K562 (cell line): ENCODE results near the gene TPGS2. TPM values are rescaled to one million over a fixed set of nuclear protein-coding genes. Genes with fewer than 3 reads are reported as not detected.

Source experiments
- ATAC-seq: fragments of 200-7000 bp; cut with Tn5 transposase; 3 replicates; pipeline ENCODE4 v1.9.1; 2020; ENCODE audit warnings: moderate library complexity
- BruUV-seq: library from RNA; stranded (reverse); fragments of 400-500 nt; replicated peaks from 2 replicates; lab custom pipeline; 2021; lab: Mats Ljungman, UMichigan
- CTCF ChIA-PET: fragments of 300-600 bp; formaldehyde crosslinking; extraction: SDS; loops from one replicate; lab custom pipeline; 2021; ENCODE audit warnings: low intra/inter-chr PET ratio; lab: Yijun Ruan, JAX
- POLR2A ChIA-PET: fragments of 300-600, 350-650 bp; sonication (Branson Sonifier 250); formaldehyde crosslinking; extraction: SDS; loops from one replicate; lab custom pipeline; 2021; ENCODE audit warnings: antibody characterized with exemption, inconsistent platforms; lab: Yijun Ruan, JAX
- DNase-seq, 4 experiments: peaks; one replicate each; pipeline versions ENCODE4 v3.0.0 to v3.0.0-alpha.2; 2011 to 2018; ENCODE audit warnings: low spot score in 3 of 4, mixed read lengths in 3 of 4; ENCODE audit errors: extremely low read depth in 1 of 4
- FAIRE-seq: peaks from 2 replicates; lab custom pipeline; 2011; peaks lifted over from hg19 to GRCh38; lab: Jason Lieb, UNC
- H2AFZ ChIP-seq: 2 replicates; pipeline ENCODE4 v1.6.0; 2011; ENCODE audit warnings: low read depth, low read length, control low read depth, inconsistent platforms
- H3K27ac ChIP-seq: fragments of 200-600 bp; 3 replicates; pipeline ENCODE4 v1.8.0; 2011; ENCODE audit warnings: low read depth, mild to moderate bottlenecking, control low read depth, inconsistent platforms, low read length, moderate library complexity, mixed read lengths; ENCODE audit errors: extremely low read depth
- H3K27me3 ChIP-seq, 2 experiments: fragments of 300-600 bp in 1 of 2; 2 replicates in 1 of 2; 3 replicates in 1 of 2; pipeline versions ENCODE4 v1.6.0 to v1.8.0; 2011; ENCODE audit warnings: inconsistent platforms in 2 of 2, low read length in 2 of 2, mild to moderate bottlenecking in 1 of 2, mixed read lengths in 1 of 2, moderate library complexity in 1 of 2; ENCODE audit not compliant: control insufficient read depth in 2 of 2, insufficient read depth in 2 of 2
- H3K36me3 ChIP-seq: fragments of 300-600 bp; 3 replicates; pipeline ENCODE4 v1.8.0; 2011; ENCODE audit warnings: mild to moderate bottlenecking, low read length, inconsistent platforms; ENCODE audit not compliant: control insufficient read depth, insufficient read depth
- H3K4me1 ChIP-seq, 2 experiments: fragments of 200-600 bp in 1 of 2; replicated peaks in 1 of 2; 2 replicates in 1 of 2; 3 replicates in 1 of 2; pipeline versions ENCODE4 v1.5.1 to v1.8.0; 2011; ENCODE audit warnings: inconsistent platforms in 2 of 2, low read length in 2 of 2, mild to moderate bottlenecking in 1 of 2, mixed read lengths in 1 of 2, moderate library complexity in 1 of 2; ENCODE audit not compliant: control insufficient read depth in 2 of 2, insufficient read depth in 2 of 2
- H3K4me2 ChIP-seq: 2 replicates; pipeline ENCODE4 v1.6.1; 2011; ENCODE audit warnings: low read length, control low read depth, inconsistent platforms, mixed read lengths; ENCODE audit not compliant: insufficient read depth
- H3K4me3 ChIP-seq: fragments of 200-600 bp; sonication (generic), shearing (Covaris generic); 2 replicates; pipeline ENCODE4 v1.5.1; 2016; ENCODE audit warnings: control low read depth, inconsistent platforms
- H3K79me2 ChIP-seq: fragments of 200-600 bp; 3 replicates; pipeline ENCODE4 v1.8.0; 2011; ENCODE audit warnings: low read length, inconsistent platforms; ENCODE audit not compliant: control insufficient read depth, insufficient read depth
- H3K9ac ChIP-seq, 2 experiments: 2 replicates each; pipeline versions ENCODE4 v1.6.0 to v1.6.1; 2011; ENCODE audit warnings: low read depth in 2 of 2, low read length in 2 of 2, control low read depth in 1 of 2, inconsistent platforms in 1 of 2, mild to moderate bottlenecking in 1 of 2, mixed read lengths in 1 of 2; ENCODE audit not compliant: insufficient read depth in 1 of 2
- H3K9me1 ChIP-seq: one replicate; pipeline ENCODE4 v1.6.0; 2011; ENCODE audit warnings: inconsistent platforms, mild to moderate bottlenecking, low read length, moderate library complexity; ENCODE audit not compliant: control insufficient read depth, insufficient read depth
- H3K9me3 ChIP-seq: replicated peaks from 2 replicates; pipeline ENCODE4 v1.5.1; 2011; ENCODE audit warnings: low read depth, low read length, inconsistent platforms; ENCODE audit not compliant: control insufficient read depth, insufficient read depth
- H4K20me1 ChIP-seq: replicated peaks from 2 replicates; pipeline ENCODE4 v1.6.1; 2011; ENCODE audit warnings: low read length, inconsistent platforms, mixed read lengths; ENCODE audit not compliant: control insufficient read depth, insufficient read depth
- ARID1B ChIP-seq: fragments of 450-650 bp; IDR thresholded peaks from 2 replicates; pipeline ENCODE4 v1.6.1; 2016; ENCODE audit warnings: antibody characterized with exemption, mild to moderate bottlenecking, inconsistent platforms
- BCL6 ChIP-seq: fragments of 250-450 bp; sonication (Bioruptor Pico); IDR thresholded peaks from 2 replicates; pipeline ENCODE4 v1.4.0; 2020
- EP400 ChIP-seq: fragments of 450-650 bp; IDR thresholded peaks from 2 replicates; pipeline ENCODE4 v1.6.1; 2017; ENCODE audit warnings: antibody characterized with exemption, mild to moderate bottlenecking, moderate library complexity
- HLTF ChIP-seq: fragments of 450-650 bp; IDR thresholded peaks from 2 replicates; pipeline ENCODE4 v1.6.1; 2016
- KAT2B ChIP-seq: IDR thresholded peaks from one replicate; pipeline ENCODE4 v1.6.1; 2012; ENCODE audit warnings: low read depth, mild to moderate bottlenecking, control low read depth, inconsistent platforms, low read length, moderate library complexity
- POLR2AphosphoS2 ChIP-seq: IDR thresholded peaks from 2 replicates; pipeline ENCODE4 v1.6.1; 2012; ENCODE audit warnings: low read length, improper control_type of control experiment
- SFPQ ChIP-seq: fragments of 200-400 bp; formaldehyde crosslinking; IDR thresholded peaks from 2 replicates; pipeline ENCODE4 v1.6.1; 2017; ENCODE audit warnings: mild to moderate bottlenecking, low read depth, low read length, moderate library complexity
- SMARCA4 ChIP-seq: fragments of 450-650 bp; IDR thresholded peaks from 2 replicates; pipeline ENCODE4 v1.6.1; 2016
- TSHZ1 ChIP-seq: fragments of 250-450 bp; sonication (Bioruptor Pico); IDR thresholded peaks from 2 replicates; pipeline ENCODE4 v1.4.0; 2020; ENCODE audit warnings: mild to moderate bottlenecking, moderate library complexity
- ZNF347 ChIP-seq: fragments of 450-650 bp; formaldehyde crosslinking; IDR thresholded peaks from 2 replicates; pipeline ENCODE4 v1.4.0; 2020; ENCODE audit warnings: low read depth, mild to moderate bottlenecking, moderate library complexity
- ZNF57 ChIP-seq: fragments of 450-650 bp; formaldehyde crosslinking; IDR thresholded peaks from 2 replicates; pipeline ENCODE4 v1.4.0; 2020; ENCODE audit warnings: mild to moderate bottlenecking, moderate library complexity
- ZNF695 ChIP-seq: fragments of 450-650 bp; formaldehyde crosslinking; IDR thresholded peaks from 2 replicates; pipeline ENCODE4 v1.4.0; 2020; ENCODE audit warnings: mild to moderate bottlenecking, moderate library complexity
- WGBS: fragments of 100-300 bp; shearing (Covaris generic); methylation state at CpG from one replicate; pipeline ENCODE4 v1.1.6; 2016; ENCODE audit warnings: low coverage, mixed read lengths; ENCODE audit not compliant: insufficient coverage; ENCODE audit errors: missing lambda C conversion rate; 5-methylcytosine and 5-hydroxymethylcytosine counted together
- in situ Hi-C: fragments of 300-500 bp; cut with MboI; formaldehyde crosslinking; loops from 4 replicates; pipeline ENCODE4 v1.15.0; 2018; ENCODE audit warnings: inconsistent platforms, mixed read lengths
- intact Hi-C: fragments of 100-400 bp; cut with micrococcal nuclease; formaldehyde crosslinking; loops from 2 replicates; pipeline ENCODE4 v1.14.2; 2022
- polyA plus RNA-seq, 8 experiments: library from polyadenylated mRNA; depleted of rRNA in 4 of 8; stranded (reverse) in 5 of 8; unstranded in 3 of 8; fragments of >200 nt; fragmentation: Nextera tagmentation in 2 of 8; fragmentation: Illumina TruSeq in 1 of 8; extraction: Ambion mirVana in 2 of 8; extraction: Trizol in 1 of 8; gene quantifications; 2 replicates each; pipeline versions ENCODE4 v1.2.1 to v1.2.3, GENCODE V29; 2011 to 2014; ENCODE audit warnings: inconsistent platforms in 1 of 8, missing spikeins in 1 of 8
- total RNA-seq, 7 experiments: library from RNA; depleted of rRNA in 6 of 7; stranded (reverse); fragments of >200 nt in 6 of 7; fragmentation: Illumina TruSeq in 2 of 7; extraction: Trizol in 2 of 7; gene quantifications; 2 replicates each; pipeline versions ENCODE4 v1.2.1 to v1.2.3, GENCODE V29; 2011 to 2021; ENCODE audit warnings: low replicate concordance in 1 of 7

TPGS2 gene
- total and polyA plus RNA-seq, 9 of the 15 experiments (the other 6 are each of a cell fraction or from before 2014, with no cell fraction given), result 94.2 to 449 (median 134) TPM

GRCh38 chr18:36777566-36777965 lies 51.2 kb downstream of the TPGS2 start:
- peaks cover 26 to 30% of the 10 kb centered on the region in 2 experiments; a peak in 4 of 5 replicates for H3K27me3 ChIP-seq
- BruUV-seq, result no TSS peak
- peaks cover 13% of the 10 kb centered on the region; the same call in 1 of the 3 replicates for H3K36me3 ChIP-seq
- H3K4me2 ChIP-seq, result no peak overlapping the region
- ATAC-seq, result no peak
- no peak overlapping the region for H3K9ac ChIP-seq
- H4K20me1 ChIP-seq, result no peaks in the 10 kb centered on the region
- WGBS, result 18% methylated on average over 1 of the region's 1 CpG
- CTCF ChIA-PET, result no interaction called here
- no peak overlapping the region for H3K27ac ChIP-seq
- no peaks in the 10 kb centered on the region for H3K79me2 ChIP-seq
- no peak for DNase-seq
- POLR2A ChIA-PET, result interaction anchor here (0.6 kb wide), 1 partner anchor 690 kb away, joined by 3 read pairs; no protein-coding TSS in a partner anchor
- H3K9me1 ChIP-seq, result no peaks in the 10 kb centered on the region
- FAIRE-seq, result no peak
- no peak overlapping the region for H3K4me3 ChIP-seq
- no peak overlapping the region for H2AFZ ChIP-seq
- TF ChIP-seq EP400, result no peak
- no peak for TF ChIP-seq KAT2B
- no peak for TF ChIP-seq SMARCA4
- no peak for TF ChIP-seq POLR2AphosphoS2
- TF ChIP-seq BCL6, result no peak
- TF ChIP-seq ZNF695 (CRISPR knock-in tag), result no peak
- no peak for TF ChIP-seq HLTF
- TF ChIP-seq ARID1B, result no peak
- no peak for TF ChIP-seq ZNF347
- in situ Hi-C loops, result no loop called here
- no peaks in the 10 kb centered on the region for H3K4me1 ChIP-seq
- no peaks in the 10 kb centered on the region for H3K9me3 ChIP-seq
- intact Hi-C loops, result no loop called here

- Histone ChIP-seq H3K27ac (no peak overlapping the region), H4K20me1 (no peaks in the 10 kb centered on the region), H3K36me3 (peaks cover 11% of the 10 kb centered on the region; the same call in 1 of the 3 replicates), H3K4me2 (no peak overlapping the region), H3K4me1 (no peaks in the 10 kb centered on the region), H2AFZ (no peak overlapping the region), H3K9ac (no peak overlapping the region), H3K79me2 (no peaks in the 10 kb centered on the region), H3K4me3 (no peak overlapping the region), H3K9me1 (no peaks in the 10 kb centered on the region), H3K9me3 (no peaks in the 10 kb centered on the region), H3K27me3 (peaks cover 29 to 33% of the 10 kb centered on the region in 2 experiments; a peak in 4 of 5 replicates)
- FAIRE-seq (no peak), DNase-seq (no peak), ATAC-seq (no peak)
- 34% methylated on average over 5 of the region's 5 CpGs for WGBS
- in situ Hi-C loops, result no loop called here
- POLR2A ChIA-PET, result no interaction called here
- CTCF ChIA-PET, result no interaction called here
- intact Hi-C loops, result no loop called here
- BruUV-seq, result no TSS peak
- TF ChIP-seq TSHZ1 (no peak), ZNF57 (CRISPR knock-in tag) (no peak), SFPQ (no peak)
Measured at GRCh38 chr18:36776650-36777049, 52.2 kb downstream of the TPGS2 start.
